Mesodermal cell (in vitro differentiated cells): ENCODE data around the gene SCAI.
"Not testable (repeated sequence)": the region's sequence is repeated elsewhere in the genome, so short reads cannot be mapped to it uniquely, and the experiment has no call there.

Experiments used
- H3K27ac ChIP-seq: 2 replicates; pipeline ENCODE4 v1.7.0; 2013; ENCODE audit warnings: mild to moderate bottlenecking, low read depth, low read length, moderate library complexity; ENCODE audit not compliant: severe bottlenecking
- H3K36me3 ChIP-seq: 2 replicates; pipeline ENCODE4 v1.7.1; 2013; ENCODE audit warnings: mild to moderate bottlenecking, low read length, moderate library complexity; ENCODE audit not compliant: control insufficient read depth, insufficient read depth
- H3K4me1 ChIP-seq: one replicate; pipeline ENCODE4 v1.7.1; 2013; ENCODE audit warnings: mild to moderate bottlenecking, low read length; ENCODE audit not compliant: insufficient read depth, control insufficient read depth, poor library complexity, severe bottlenecking
- H3K4me3 ChIP-seq: 2 replicates; pipeline ENCODE4 v1.7.0; 2013; ENCODE audit warnings: low read length, control low read depth, mild to moderate bottlenecking; ENCODE audit not compliant: insufficient read depth, poor library complexity, severe bottlenecking; ENCODE audit errors: extremely low read depth
- H3K9me3 ChIP-seq: 2 replicates; pipeline ENCODE4 v1.7.1; 2013; ENCODE audit warnings: mild to moderate bottlenecking, low read length, moderate library complexity; ENCODE audit not compliant: control insufficient read depth
- WGBS, 2 experiments: methylation state at CpG; one replicate each; pipeline ENCODE4 v1.1.5; 2013; ENCODE audit warnings: missing lambda C conversion rate in 2 of 2; ENCODE audit not compliant: insufficient coverage in 2 of 2; 5-methylcytosine and 5-hydroxymethylcytosine counted together

The SCAI gene

GRCh38 chr9:125133403-125134329, 9.7 kb downstream of the SCAI start:
- H3K36me3 ChIP-seq = no peaks in the 10 kb centered on the region
- WGBS, 2 experiments = no CpG with 5 or more reads among the region's 1 CpG
- H3K4me1 ChIP-seq = no peaks in the 10 kb centered on the region
- no peak overlapping the region for H3K27ac ChIP-seq
- H3K4me3 ChIP-seq = no peak overlapping the region
- H3K9me3 ChIP-seq = no peaks in the 10 kb centered on the region

- no peaks in the 10 kb centered on the region for H3K4me1 ChIP-seq
These were observed 11.6 kb downstream of the SCAI start for GRCh38 chr9:125131778-125132177.

DNA sequence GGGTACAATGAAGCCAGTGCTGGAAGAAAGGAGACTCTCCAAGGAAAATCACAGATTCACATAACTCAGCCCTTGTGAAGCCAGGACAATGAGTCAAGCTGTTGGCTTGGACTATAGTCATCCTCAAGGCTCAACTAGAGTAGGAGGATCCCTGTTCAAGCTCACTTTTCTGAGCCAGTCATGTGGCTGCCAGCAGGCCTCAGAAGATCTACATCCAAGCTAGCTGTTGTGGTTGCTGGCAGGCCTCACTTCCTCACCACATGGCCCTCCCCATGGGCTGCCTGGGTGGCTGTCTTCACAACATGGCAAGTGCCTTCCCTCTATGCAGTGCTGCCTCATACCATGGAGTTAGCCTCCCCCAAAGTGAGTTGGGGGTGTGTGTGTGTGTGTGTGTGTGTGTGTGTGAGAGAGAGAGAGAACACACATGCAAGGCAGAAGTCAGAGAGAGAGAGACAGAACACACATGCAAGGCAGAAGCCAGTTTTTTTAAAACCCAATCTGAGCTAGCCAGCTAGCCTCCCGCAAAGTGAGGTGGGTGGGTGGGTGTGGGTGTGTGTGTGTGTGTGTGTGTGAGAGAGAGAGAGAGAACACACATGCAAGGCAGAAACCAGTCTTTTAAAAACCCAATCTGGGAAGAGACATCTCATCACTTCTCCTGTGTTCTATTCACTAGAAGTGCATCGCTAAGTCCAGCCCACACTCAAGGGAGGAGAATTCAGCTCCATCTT, 17.1 kb downstream of the SCAI start:
- Histone ChIP-seq H3K9me3 (no peaks in the 10 kb centered on the region), H3K4me3 (no peak overlapping the region), H3K4me1 (peaks cover 8% of the 10 kb centered on the region), H3K36me3 (no peaks in the 10 kb centered on the region), H3K27ac (peak overlapping the region; percentile 57)
- WGBS, 2 experiments = 100% methylated on average over 1 of the region's 2 CpGs; no CpG with 5 or more reads in 1 of the 2 experiments

More at GRCh38 chr9:125131778-125132177, 11.6 kb downstream of the SCAI start:
- no peaks in the 10 kb centered on the region for H3K9me3 ChIP-seq
- no peaks in the 10 kb centered on the region for H3K36me3 ChIP-seq
- no peak overlapping the region for H3K27ac ChIP-seq
- WGBS, 2 experiments = 93 to 100% methylated on average over 3 to 5 of the region's 6 CpGs
- H3K4me3 ChIP-seq = no peak overlapping the region

DNA sequence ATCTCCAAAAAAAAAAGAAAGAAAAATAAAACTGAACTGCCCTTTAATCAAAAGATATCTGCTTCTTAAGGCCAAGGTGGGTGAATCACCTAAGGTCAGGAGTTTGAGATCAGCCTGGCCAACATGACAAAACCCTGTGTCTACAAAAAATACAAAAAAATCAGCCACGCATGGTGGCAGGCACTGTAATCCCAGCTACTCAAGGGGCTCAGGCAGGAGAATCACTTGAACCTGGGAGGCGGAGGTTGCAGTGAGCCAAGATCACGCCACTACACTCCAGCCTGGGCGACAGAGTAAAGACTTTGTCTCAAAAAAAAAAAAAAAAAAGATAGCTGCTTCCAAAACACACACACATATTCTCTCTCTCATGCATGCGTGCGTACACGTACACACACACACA, 17.8 kb downstream of the SCAI start:
- no peaks in the 10 kb centered on the region for H3K36me3 ChIP-seq
- peak overlapping the region; percentile 57 for H3K27ac ChIP-seq
- WGBS, 2 experiments = 98 to 100% methylated on average over 6 to 7 of the region's 7 CpGs
- no peaks in the 10 kb centered on the region for H3K9me3 ChIP-seq
- H3K4me3 ChIP-seq = no peak overlapping the region
- peaks cover 8% of the 10 kb centered on the region for H3K4me1 ChIP-seq

GRCh38 chr9:125121146-125121545, 22.2 kb downstream of the SCAI start:
- Histone ChIP-seq H3K27ac (no peak overlapping the region), H3K4me3 (no peak overlapping the region), H3K9me3 (no peaks in the 10 kb centered on the region), H3K4me1 (peaks cover 4% of the 10 kb centered on the region), H3K36me3 (no peaks in the 10 kb centered on the region)
- WGBS, 2 experiments = 88 to 94% methylated on average over 2 of the region's 2 CpGs

DNA sequence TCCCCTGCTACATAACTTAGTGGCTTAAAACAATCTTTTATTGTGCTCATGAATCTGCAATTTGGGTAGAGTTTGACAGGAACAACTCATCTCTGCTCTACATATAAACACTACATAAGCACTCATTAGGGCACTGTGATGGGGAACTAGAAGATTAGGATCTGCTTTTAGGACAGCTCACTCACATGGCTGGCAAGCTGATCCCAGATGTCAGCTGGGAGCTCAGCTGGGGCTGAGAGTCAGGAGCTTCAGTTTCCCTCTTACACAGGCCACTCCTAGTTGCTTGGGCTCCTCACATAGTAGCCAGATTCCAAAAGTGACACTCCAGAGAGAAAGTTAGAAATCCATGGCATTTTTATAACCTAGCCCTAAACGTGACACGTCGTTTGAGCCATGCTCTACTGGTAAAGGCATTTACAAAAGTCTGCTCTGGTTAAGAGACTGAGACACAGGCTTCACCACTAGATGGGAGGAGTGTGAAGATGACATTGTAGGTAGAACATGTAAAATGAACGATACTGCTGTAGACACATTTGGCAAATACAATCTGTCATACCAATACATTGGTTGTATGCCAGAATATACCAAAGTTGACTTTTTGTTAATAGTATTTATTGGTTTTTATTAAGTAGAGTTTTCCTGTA, 23.6 kb downstream of the SCAI start:
- WGBS, 2 experiments = 93 to 97% methylated on average over 3 of the region's 4 CpGs

DNA sequence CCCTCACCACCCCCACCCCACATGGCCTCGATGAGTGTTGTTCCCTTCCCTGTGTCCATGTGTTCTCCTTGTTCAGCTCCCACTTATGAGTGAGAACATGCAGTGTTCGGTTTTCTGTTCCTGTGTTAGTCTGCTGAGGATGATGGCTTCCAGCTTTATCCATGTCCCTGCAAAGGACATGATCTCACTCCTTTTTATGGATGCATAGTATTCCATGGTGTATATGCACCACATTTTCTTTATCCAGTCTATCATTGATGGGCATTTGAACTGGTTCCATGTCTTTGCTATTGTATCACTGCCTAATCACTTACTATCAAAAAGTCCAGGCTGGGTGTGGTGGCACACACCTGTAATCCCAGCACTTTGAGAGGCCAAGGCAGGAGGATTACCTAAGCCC, 24.6 kb downstream of the SCAI start:
- not testable (repeated sequence) for H3K4me3 ChIP-seq, H3K4me1 ChIP-seq, H3K9me3 ChIP-seq, H3K27ac ChIP-seq, H3K36me3 ChIP-seq
- WGBS, 2 experiments = 80 to 83% methylated on average over 1 of the region's 2 CpGs

More for the DNA sequence above, 23.6 kb downstream of the SCAI start:
- Histone ChIP-seq H3K4me3 (no peak overlapping the region), H3K9me3 (no peaks in the 10 kb centered on the region), H3K27ac (peak overlapping the region; percentile 16), H3K36me3 (no peaks in the 10 kb centered on the region), H3K4me1 (no peaks in the 10 kb centered on the region)

DNA sequence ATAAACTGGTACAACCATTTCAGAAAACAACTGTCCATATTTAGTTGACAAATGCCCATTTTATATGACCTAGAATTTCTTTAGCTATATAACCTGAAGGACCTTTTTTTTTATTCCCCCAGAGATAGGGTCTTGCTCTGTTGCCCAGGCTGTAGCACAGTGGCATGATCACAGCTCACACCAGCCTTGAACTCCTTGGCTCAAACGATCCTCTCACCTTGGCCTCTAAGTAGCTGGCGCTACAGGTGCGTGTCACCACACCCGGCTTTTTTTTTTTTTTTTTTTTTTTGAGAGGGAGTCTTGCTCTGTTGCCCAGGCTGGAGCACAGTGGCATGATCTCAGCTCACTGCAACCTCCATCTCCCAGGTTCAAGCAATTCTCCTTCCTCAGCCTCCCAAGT, 28.8 kb downstream of the SCAI start:
- no CpG with 5 or more reads among the region's 4 CpGs for WGBS, 2 experiments
- peaks cover 14% of the 10 kb centered on the region for H3K9me3 ChIP-seq
- not testable (repeated sequence) for H3K27ac ChIP-seq, H3K4me3 ChIP-seq, H3K4me1 ChIP-seq, H3K36me3 ChIP-seq

- Histone ChIP-seq H3K36me3 (no peaks in the 10 kb centered on the region), H3K4me3 (no peak overlapping the region), H3K9me3 (peaks cover 14% of the 10 kb centered on the region), H3K27ac (no peak overlapping the region), H3K4me1 (no peaks in the 10 kb centered on the region)
- 95 to 100% methylated on average over 2 of the region's 2 CpGs for whole genome bisulfite sequencing, 2 experiments
These were observed 32.9 kb downstream of the SCAI start for GRCh38 chr9:125110464-125110863.

DNA sequence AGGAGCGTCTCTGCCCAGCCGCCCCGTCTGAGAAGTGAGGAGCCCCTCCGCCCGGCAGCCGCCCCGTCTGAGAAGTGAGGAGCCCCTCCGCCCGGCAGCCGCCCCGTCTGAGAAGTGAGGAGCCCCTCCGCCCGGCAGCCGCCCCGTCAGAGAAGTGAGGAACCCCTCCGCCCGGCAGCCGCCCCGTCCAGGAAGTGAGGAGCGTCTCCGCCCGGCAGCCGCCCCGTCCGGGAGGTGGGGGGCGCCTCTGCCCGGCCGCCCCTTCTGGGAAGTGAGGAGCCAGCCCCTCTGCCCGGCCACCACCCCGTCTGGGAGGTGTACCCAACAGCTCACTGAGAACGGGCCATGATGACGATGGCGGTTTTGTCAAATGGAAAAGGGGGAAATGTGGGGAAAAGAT, 34.8 kb downstream of the SCAI start:
- not testable (repeated sequence) for H3K36me3 ChIP-seq, H3K4me1 ChIP-seq, H3K4me3 ChIP-seq, H3K27ac ChIP-seq
- 92 to 97% methylated on average over 13 to 24 of the region's 33 CpGs for WGBS, 2 experiments
- peaks cover 14% of the 10 kb centered on the region for H3K9me3 ChIP-seq
